ELF-1 (cell line): ENCODE data around the gene TRPM3.

Experiments used
- DNase-seq: peaks from one replicate; pipeline ENCODE4 v3.0.0-alpha.2; 2016; ENCODE audit warnings: low read depth, low spot score

The TRPM3 gene

DNA sequence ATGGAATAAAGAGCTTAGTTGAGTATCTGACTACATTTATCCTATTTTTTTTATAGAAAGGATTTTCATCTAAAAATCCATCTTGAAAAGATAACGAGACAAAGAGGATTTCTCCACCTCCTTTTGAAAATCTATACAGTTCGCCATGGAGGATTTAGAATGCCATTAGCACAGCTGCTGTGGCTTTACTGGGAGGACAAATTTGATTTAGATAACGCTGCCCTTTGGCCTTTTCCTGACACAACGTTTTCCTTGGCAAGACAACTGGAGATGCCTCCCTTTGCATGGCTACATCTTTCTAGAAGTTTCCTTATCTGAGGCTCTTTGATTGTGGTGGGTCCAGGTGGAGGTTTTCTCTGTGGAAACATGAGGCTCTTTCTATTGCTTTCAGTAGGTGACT is 560.3 kb downstream of the TRPM3 start:
- no peak for DNase-seq

DNA sequence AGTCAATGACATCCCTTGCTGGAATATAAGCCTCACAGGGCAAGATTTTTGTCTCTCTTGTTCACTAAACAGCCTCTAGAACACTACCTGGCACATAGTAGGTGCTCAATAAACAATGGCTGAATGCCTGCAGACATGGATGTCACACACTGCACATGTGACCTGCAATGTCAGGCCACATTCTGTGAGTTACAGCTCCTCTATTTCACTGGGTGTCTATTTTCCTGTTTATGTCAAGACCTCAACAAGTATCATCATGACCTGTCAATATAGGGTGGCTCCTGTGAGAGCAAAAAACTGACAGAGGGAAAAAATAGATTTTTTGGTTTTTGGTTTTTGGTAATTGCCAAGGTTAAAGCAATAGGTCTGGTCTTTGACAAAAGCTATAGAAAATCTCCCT is 562.3 kb downstream of the TRPM3 start:
- no peak for DNase-seq

DNA sequence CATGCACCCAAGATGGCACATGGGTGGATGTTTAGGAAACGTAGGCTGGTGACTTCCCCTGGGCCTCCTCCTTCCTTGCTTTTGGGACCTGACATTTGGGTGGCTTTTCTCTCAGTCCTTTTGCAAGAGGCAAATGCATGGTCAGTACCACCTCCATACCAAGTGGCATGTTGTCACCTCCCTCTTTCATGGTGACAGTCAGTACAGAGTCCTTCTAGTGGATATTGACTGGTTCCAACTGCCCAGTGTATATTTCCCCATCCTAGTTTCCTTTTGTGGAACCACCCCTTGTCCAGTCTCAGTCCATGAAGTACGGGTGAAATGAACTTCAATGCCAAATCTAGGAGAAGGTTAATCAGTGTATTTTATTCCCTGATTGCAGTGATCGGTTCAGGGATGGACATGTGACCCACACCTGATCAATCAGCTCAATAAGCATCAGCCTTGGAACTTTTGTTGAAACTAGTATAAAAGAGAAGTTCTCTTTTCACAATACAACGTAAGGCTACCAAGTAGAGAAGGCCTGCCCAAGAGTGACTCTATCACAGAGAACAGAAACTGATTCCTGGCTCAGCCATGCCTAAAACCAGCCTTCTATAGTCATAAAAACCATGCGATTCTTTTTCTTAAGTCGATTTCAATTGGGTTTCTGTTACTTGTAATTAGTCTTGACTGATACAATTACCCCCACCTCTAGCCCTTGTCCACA is 563.6 kb downstream of the TRPM3 start:
- no peak for DNase-seq

DNA sequence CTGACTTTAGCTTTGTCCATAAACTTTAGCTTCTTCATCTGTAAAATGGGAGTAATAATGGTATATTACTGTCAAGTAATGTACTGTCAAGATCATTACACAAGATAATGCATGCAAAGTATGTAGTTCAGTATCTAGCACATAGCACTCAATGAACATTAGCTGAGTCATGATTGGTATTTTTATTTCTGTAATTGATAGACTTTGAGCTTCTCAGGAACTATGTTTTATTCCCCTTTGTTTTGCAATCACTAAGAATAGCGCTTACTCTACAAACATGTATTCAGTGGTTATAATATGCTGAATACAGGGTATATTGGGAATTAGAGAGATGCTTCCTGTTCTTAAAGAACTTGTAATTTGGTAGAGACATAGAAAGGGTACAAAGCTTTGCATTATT is 564.6 kb downstream of the TRPM3 start:
- DNase-seq, result no peak

DNA sequence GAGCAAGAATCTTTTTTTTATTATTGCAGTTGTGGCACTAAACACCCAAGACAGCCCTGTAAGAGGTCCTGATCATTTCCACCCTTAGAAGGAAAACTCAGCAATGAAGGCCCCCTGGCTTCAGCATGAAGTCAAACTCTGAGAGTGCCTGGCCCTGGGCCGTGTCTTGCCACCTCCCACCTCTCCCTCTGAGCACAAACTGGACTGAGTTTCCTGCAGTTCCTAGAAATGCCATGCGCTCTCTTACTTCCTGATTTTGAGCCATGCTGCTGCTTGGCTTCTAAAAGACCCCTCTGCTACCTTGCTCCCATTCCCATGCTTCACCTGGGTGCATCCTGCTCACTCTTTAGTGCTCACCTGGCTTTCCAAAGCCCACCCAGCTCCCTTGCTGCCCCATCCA is 566.5 kb downstream of the TRPM3 start:
- no peak for DNase-seq

DNA sequence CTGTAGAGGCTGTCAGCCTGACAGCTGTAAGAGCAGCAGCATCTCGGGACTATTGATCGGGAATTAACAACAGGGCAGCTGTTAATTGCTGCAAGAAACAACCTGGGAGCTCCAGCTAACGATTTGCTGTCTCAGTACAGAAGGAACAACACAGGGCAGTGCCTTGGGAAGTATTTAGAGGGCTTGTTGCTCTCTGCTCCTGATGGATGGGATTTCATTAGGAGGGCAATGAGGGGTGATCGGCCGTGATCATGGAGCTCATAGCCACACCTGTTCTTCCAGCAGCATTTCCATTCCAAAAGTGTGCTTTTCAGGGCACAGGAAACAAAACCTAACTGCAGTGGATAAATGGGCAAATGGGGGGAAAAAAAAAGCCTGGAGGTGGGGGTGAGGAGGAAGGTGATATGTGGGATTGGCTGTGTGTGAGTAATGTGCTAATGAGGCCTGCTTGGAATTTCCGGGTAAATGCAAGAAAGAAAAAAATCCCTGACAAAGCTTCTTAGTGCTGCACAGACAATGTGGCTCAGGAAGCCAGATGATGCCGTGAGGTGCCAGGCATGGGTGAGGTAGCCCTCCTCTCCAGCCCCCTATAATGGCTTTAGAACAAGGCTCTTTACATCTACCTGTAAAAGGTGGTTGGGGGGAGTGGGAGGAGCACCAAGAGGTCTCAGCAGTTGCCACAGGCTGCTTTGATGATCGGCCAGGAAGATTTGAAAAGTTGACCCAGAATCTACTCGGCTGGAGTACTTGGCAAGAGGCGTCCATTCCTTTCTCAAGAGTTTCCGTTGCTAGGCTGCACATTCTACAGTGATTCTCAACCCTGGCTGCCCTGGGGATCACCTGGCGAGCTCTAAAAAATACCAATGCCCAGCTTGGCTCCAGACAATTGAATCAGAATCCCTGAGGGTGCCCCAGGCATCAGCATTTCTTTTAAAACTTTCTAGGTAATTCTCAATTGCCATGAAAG is 567.4 kb downstream of the TRPM3 start:
- DNase-seq, result peak; percentile 37

DNA sequence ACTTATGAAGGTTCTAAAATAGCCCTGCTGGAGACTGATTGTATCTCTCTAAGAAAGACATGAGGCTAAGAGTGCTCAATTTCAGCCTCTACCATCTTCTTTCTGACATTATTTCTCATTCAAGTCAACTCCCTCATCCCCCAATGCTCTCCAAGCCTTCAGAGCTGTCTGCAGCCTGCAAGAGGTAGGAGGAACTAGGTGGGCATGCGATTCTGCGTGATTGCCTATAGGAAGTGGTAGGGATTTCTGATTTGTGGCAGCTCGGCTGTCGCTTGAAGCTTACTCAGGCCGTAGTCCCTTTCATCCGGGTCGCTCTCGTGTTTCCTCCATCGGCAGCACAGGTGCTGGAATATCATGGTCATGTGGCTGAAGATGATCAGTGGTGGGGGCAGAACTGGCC is 568.9 kb downstream of the TRPM3 start:
- DNase-seq, result no peak

DNA sequence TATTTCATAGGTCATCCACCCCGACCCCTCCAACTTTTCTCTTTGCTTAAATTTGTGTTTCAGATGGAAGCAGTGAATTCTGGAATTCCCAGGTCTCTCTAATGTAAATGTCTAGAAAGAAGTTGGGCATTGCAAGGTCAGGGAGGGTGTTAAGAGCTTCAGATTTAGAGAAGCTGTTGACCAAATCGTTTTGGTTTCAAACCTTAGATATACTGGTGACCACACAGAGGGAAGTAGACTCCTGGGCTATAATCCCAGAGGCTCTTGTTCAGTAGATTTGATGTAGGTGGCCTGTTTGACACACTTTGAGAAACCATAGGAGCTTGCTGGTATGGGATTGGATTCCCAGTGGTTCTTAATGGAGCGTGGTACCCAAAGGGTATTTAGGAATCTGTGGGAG is 569.6 kb downstream of the TRPM3 start:
- DNase-seq, result no peak

DNA sequence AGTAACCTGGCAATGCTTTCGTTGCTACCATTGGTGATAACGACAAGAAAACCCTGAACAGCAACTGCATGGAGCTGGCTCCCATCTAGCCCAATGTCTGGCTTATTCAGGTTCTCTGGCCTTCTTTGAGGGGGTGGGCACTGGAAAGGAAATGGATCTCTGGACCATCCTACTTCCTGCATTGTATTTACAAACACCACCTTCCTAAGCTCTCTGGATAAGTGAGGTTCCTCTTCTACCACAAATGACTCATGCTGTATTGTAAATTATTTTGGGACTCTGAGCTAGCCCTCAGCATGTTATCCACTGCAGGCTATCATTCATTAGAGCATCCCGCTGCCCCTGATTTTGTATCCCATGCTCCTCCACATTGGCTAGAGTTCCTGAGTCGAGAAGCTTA is 570.0 kb downstream of the TRPM3 start:
- DNase-seq, result no peak

DNA sequence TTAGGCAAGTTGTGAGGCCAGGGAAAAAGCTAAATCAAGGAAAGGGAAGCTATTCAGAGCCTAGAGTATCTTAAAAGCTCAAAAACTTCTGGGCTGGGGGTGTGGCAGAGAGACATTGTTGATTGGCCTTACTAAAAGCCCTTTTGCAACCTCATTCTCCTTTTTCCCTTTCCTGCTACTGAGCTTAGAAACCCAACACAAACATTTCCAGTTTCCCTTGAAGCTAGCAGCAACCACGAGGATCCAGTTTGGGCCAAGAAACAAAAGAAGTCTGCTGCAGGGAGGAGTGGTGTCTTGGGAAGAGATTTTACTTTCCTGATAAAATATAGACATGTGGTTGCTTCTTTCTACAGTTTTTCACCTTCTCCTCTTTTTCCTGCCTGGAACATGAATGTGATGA is 571.5 kb downstream of the TRPM3 start:
- no peak for DNase-seq

DNA sequence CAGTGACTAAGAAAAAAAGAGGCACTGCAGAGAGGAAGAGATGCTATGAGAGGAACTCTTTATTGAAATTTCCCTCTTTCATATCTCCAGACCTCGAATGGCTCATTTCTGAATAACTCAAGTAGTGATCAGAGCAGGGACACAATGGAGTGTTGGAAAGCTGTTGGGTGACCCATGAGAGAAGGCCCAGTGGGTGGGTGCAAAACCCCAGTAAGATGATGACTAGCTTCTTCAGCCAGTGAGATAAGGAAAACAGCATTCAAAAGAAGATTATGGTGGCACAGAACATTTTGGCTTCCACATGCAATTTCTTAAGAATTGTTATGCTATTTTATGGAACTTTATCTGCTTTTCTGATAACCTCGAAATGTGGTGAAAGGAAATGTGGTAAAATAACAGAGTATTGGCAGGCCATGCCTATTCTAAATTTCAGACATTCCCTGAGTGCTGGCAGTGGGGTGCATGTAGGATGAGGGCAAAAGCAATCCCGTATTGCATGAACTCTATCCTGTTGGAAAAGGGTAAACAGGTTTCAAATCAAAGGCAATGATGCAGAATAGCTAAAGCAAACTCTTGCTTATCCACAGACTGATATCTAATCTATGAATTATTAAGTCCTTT is 579.0 kb downstream of the TRPM3 start:
- DNase-seq, result no peak

DNA sequence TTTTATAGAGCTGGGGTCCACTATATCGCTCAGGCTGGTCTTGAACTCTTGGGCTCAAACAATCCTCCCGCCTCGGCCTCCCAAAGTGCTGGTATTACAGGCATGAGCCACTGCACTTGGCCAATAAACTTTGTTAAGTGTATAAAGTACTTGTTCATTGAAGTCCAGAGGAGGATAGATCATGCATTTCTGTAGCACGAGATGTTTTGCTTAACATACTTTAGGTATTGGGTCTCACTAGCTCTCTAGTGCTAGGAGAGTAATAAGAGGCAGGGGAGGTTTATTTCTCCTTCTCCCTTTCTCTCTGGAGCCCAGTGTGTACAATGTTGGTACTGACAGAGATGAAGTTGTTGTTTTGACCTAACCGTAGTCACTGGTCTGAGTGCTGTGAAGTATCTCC is 581.4 kb downstream of the TRPM3 start:
- DNase-seq, result no peak

DNA sequence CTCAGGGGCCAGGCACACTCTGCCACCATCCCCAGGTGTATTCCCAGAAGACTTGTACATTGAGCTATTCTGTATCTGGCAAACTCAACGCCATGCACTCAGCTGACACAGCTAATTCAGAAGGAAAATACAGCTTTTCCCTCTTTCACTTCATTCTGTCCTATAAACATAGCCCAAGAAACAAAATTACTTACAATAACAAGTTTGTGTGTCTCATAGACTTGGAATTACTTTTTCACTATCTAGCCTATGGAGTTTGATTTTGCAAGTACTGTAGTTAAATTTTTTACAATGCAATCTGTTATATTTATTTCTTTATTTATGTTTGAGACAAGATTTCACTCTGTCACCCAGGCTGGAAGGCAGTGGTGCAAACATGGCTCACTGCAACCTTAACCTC is 581.9 kb downstream of the TRPM3 start:
- DNase-seq, result no peak

DNA sequence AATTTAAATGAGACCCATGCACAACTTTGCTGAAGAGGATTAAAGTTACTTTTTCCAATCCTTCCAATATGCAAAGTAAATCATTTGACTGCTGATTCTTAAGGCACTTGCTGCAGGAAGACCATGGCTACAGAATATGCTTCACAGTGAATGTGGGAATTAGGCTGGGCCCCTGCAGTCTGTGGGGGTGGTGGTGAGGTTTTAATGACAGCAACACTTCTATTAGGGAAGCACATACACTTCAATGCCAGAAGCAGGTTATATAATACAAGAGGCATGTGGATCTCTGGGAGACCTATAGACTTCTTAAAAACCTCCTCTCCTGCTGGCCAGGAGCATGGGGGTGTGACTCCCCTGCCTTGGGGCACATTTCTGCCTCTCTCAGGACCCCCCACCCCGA is 582.4 kb downstream of the TRPM3 start:
- DNase-seq, result no peak

DNA sequence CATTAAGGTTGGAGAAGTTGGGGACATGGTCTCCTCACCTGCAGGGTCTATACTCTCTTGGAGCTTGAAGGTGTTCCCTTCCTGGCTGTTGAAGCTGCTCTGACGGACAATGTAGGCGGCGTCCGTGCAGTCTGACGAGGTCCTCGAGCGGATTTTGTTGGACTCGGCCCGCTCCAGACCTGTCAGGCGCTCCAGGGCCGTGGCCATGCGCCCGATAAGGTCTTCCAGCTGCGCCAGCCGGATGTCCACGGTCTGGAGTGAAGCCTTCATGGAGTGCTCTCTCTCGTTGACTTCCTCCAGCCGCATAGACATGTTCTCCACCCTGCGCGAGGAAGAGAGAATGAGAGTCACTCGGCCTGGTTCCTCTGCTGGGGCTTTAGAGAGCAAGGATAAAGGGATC is 584.3 kb downstream of the TRPM3 start:
- no peak for DNase-seq

DNA sequence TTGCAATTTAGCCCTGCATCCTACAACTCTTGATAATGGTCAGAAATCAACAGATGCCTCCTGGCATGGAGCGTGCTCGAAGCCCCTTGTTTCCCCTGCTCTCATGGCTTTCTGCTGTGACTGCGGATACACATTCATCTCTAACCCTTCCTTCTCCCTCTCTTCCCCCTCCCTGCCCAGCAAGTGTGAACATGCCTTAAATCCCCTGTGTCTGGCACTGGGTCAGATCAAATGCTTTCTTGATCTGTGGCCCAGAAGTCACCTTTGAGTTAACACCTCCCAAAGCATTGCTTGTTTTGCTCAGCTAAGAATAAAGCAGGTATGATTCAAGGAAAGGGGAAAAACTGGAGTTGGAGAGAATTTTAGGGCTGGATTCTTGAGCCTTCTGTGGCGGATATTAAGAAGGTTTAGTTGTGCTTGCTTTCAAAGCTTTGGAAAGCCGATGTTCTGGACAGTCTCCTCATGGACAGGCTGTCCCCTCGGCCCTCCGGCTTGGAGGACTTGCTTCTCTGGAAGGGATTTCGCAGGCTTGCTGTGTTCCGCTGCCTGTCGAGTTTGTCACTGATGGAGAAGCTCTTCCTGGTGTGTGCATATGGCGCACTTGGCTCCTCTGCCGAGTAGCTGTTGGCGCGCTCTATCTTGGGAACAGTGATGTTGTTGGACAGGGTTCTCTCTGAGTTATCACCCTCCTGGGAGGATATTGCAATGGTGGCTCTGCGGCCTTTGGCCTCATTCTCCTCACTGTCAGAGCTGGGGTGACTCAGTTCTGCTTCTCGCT is 585.7 kb downstream of the TRPM3 start:
- no peak for DNase-seq

DNA sequence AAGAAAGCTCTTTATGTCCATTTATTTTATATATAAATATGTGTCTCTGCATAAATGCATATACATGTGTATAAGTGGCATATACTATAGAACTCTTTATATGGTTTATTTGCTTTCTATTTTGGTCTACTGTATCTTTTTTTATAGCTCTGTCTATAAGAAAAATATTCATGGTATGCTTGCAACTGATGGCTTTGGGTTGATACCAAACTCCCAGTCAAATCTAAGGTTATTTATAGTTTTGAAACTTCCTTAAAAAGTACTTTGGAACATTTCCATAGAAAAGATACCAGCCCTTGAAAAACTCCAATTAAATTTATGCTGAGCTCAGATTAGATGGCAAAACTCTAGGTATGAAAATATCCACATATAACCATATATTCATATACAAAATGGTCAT is 587.0 kb downstream of the TRPM3 start:
- no peak for DNase-seq

DNA sequence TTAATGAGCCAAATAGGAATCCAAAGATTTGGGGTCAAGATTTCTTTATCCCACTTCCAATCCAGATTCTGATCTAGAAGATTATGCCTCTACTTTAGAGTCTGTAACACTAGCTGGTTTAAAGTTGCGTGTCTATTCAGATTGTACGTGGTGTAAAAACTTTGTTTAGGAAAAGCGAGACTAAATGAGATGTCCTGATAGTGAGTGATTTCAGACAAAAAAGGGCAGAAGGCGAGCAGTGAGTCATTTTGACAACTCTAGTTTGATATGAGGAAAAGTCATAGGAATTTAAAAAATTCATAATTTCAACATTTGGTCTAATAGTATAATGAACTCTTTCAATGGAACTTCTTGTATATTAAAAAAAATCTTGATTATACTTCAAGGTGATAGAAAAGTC is 587.4 kb downstream of the TRPM3 start:
- DNase-seq, result no peak

DNA sequence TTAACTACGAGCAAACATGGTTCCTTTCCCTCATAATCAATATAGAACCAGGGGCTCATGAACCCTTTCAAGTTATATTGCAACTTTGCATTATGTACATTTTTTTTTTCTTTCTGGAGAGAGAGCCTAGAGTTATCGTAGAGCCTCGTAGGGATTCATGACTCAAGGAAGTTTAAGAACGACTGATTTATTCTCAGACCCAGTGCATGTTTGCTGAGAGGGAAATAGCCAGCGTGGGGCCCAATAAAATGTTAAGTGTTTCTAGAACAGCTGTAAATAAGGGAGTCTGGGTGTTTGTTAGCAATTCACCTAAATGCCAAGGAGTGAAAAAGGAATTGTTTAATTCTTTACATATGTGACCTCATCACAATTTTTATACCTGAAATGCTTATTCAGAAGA is 587.9 kb downstream of the TRPM3 start:
- DNase-seq, result no peak

DNA sequence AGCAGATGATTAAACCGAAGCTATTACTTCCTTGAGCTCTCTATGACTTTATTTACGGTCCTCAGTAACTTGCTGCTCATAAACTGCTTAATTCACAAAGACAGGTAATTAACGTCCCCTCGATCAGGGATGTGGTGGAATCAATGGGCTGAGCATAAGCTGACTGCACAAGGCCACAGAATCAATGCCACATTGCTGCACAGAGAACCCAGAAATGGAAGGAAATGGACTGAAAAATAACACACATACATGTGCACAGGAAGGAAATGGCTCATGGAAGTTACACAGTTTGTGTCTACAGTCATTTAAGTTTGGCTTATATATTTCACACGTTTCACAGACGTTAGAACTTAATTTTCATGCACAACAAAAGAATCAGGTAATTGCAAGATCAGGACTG is 588.7 kb downstream of the TRPM3 start:
- DNase-seq, result no peak

DNA sequence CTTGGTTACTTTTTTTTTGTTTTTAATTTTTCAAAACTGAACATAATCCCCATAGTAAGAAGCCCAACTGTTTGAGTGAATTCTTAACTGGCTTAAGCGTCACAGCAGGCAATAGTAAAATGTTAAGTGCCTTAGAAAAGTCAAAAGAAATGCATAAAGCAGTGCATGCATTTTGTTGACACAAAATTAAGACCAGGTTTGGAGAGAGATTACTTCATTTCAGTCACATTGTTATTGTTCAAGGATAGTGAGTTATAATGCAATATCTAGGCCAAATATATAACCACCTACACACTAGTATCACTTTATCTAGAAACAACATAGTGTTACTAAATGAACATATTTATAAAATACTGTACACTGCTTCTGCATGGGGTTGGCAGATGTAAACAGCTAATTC is 590.1 kb downstream of the TRPM3 start:
- no peak for DNase-seq

DNA sequence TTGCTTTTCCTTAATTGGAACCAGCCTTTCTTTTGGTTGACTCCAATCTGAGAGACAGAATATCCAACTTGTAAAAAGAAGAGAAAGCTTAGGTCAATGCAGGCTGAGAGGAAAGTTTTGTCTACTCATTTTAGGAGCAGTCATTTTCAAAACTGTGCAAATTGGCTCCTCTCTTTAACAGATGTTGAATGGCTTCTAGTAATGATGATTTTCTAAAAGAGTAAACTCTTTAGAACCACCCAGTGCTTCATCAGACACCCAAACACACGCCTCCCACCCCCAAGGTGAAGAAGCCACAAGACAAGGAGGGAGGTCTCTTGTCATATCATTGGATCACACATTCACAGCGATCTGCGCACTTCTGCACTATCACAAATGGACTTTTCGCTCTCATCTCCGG is 590.7 kb downstream of the TRPM3 start:
- no peak for DNase-seq
